Fibroblast of lung (primary cell): Measurements from ENCODE around the gene SESN2.

Source experiments
- EZH2 ChIP-seq: IDR thresholded peaks from 2 replicates; pipeline ENCODE4 v1.5.1; 2012; ENCODE audit warnings: low read length, control low read depth, mild to moderate bottlenecking; ENCODE audit errors: missing control alignments
- TF ChIP-seq, protein P1 (sequence below), 2 donors: IDR thresholded peaks in 1 of 2; conservative IDR thresholded peaks in 1 of 2; 1 replicate in 1 of 2; 2 replicates in 1 of 2; pipeline ENCODE4 v1.5.1; 2011 to 2012; ENCODE audit warnings: low read length in 2 of 2, control low read depth in 1 of 2, inconsistent platforms in 1 of 2, low read depth in 1 of 2, mild to moderate bottlenecking in 1 of 2

DNA sequence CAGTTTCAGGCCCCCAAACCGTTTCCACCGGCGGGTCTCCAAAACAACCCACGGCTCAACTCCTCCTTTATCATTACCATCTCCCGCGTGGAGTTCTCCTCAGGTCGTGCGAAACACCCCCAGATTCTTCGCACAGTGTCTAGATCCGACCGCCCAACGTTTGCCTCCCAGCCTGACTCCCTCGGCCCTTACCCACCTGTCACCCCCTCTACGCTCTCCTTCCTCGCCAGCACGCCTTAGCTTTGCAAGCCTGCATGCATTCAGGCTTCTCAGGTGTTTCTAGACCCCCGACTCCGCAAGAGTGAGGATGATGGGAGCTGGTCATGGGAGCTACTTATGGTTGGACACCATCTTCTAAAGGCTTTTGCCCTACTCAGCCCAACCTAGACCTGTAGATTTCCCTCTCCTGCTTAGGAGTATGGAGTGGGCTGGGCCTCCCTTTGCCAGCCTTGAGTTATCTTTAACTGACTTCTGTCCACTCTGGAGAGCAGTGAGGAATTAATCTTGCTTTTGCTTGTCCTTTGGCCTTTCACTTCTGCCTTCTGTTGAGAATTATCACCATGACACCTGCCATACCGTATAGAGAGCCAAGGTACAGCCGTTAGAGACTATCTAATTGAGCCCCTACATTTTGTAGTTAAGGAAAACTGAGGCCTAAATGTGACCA is 22.5 kb upstream of the SESN2 start:
- TF ChIP-seq, protein P1, sequence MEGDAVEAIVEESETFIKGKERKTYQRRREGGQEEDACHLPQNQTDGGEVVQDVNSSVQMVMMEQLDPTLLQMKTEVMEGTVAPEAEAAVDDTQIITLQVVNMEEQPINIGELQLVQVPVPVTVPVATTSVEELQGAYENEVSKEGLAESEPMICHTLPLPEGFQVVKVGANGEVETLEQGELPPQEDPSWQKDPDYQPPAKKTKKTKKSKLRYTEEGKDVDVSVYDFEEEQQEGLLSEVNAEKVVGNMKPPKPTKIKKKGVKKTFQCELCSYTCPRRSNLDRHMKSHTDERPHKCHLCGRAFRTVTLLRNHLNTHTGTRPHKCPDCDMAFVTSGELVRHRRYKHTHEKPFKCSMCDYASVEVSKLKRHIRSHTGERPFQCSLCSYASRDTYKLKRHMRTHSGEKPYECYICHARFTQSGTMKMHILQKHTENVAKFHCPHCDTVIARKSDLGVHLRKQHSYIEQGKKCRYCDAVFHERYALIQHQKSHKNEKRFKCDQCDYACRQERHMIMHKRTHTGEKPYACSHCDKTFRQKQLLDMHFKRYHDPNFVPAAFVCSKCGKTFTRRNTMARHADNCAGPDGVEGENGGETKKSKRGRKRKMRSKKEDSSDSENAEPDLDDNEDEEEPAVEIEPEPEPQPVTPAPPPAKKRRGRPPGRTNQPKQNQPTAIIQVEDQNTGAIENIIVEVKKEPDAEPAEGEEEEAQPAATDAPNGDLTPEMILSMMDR (conservative IDR thresholded peaks at IDR 0.05 in 1 of 2, IDR thresholded peaks at IDR 0.05 in 1 of 2; ENCODE audit: low read depth in 1 of 2, low read length in 2 of 2): no peak
- TF ChIP-seq EZH2: no peak
